Adrenal gland (tissue), 12 donors: ENCODE results near the gene KRTAP5-4. TPM values are rescaled to one million over a fixed set of nuclear protein-coding genes. Genes with fewer than 3 reads are reported as not detected.
"Not testable (repeated sequence)": the region's sequence is repeated elsewhere in the genome, so short reads cannot be mapped to it uniquely, and the experiment has no call there.

Experiments
- DNase-seq, 7 donors: peaks; one replicate each; pipeline ENCODE4 v3.0.0-alpha.2; 2019 to 2020
- H3K27ac ChIP-seq, 5 donors: fragments of 200-600 bp; sonication (generic) in 4 of 5; 1 replicate in 3 of 5; 2 replicates in 2 of 5; pipeline versions ENCODE4 v1.5.1 to v1.8.0; 2016 to 2020; ENCODE audit warnings: mild to moderate bottlenecking in 1 of 5
- H3K27me3 ChIP-seq: fragments of 200-600 bp; 2 replicates; pipeline ENCODE4 v1.8.0; 2021
- H3K36me3 ChIP-seq, 2 donors: fragments of 200-600 bp; replicated peaks in 1 of 2; 1 replicate in 1 of 2; 2 replicates in 1 of 2; pipeline versions ENCODE4 v1.5.1 to v1.8.0; 2018 to 2022
- H3K4me1 ChIP-seq, 2 donors: fragments of 200-600 bp; replicated peaks in 1 of 2; 1 replicate in 1 of 2; 2 replicates in 1 of 2; pipeline versions ENCODE4 v1.5.1 to v1.8.0; 2018 to 2021
- H3K4me3 ChIP-seq, 4 donors: fragments of 200-600 bp; sonication (generic) in 3 of 4; one replicate each; pipeline ENCODE4 v1.5.1; 2016 to 2018
- H3K9me3 ChIP-seq, 3 donors: fragments of 200-600 bp; sonication (generic) in 1 of 3; replicated peaks in 1 of 3; 1 replicate in 2 of 3; 2 replicates in 1 of 3; pipeline versions ENCODE4 v1.5.1 to v1.8.0; 2016 to 2021
- CTCF ChIP-seq, 6 experiments: fragments of 450-650 bp in 4 of 6; fragments of 200-600 bp in 2 of 6; sonication (generic) in 1 of 6; IDR thresholded peaks; 1 replicate in 5 of 6; 2 replicates in 1 of 6; pipeline versions ENCODE4 v1.5.1 to v1.8.0; 2016 to 2021; ENCODE audit warnings: antibody characterized with exemption in 6 of 6, mild to moderate bottlenecking in 2 of 6, moderate library complexity in 1 of 6
- POLR2A ChIP-seq, 2 donors: fragments of 450-650 bp; IDR thresholded peaks; one replicate each; pipeline ENCODE4 v1.6.1; 2017; ENCODE audit warnings: antibody characterized with exemption in 2 of 2, mild to moderate bottlenecking in 2 of 2, moderate library complexity in 1 of 2
- WGBS, 4 donors: extraction: QIAGEN DNeasy Blood & Tissue Kit in 2 of 4; methylation state at CpG; one replicate each; pipeline versions ENCODE4 v1.1.5 to v1.1.7; 2013 to 2017; 5-methylcytosine and 5-hydroxymethylcytosine counted together
- intact Hi-C, 2 donors: fragments of 100-400 bp; cut with DNase I; formaldehyde crosslinking; loops; one replicate each; pipeline versions ENCODE4 v1.14.1 to v1.15.0; 2022 to 2023
- polyA plus RNA-seq, 3 donors: library from polyadenylated mRNA; stranded (reverse); fragments of 200-250 nt in 2 of 3; fragments of 350-450 nt in 1 of 3; fragmentation: Illumina TruSeq in 1 of 3; extraction: RNeasy Lipid Tissue Mini Kit (QIAGEN cat#74804) in 1 of 3; gene quantifications; one replicate each; pipeline ENCODE4 v1.2.3, GENCODE V29; 2013 to 2014
- total RNA-seq, 9 donors: library from RNA; depleted of rRNA in 4 of 9; stranded (reverse); fragments of >200 nt in 4 of 9; fragments of 120-200 nt in 1 of 9; fragmentation: NEBNext Ultra II Directional in 1 of 9; extraction: Animal tissue kit (Norgen Biotek cat#: 25700) in 1 of 9; gene quantifications; one replicate each; pipeline versions ENCODE4 v1.1.0 to v1.2.4, GENCODE V29; 2013 to 2023
- donor health status: healthy with polysubstance abuse.
- donor health status: Bipolar disorder and iron deficiency.
- donor health status: DM: yes; HTN: yes; CAD: no.
- donor health status: DM: no; HTN: no; CAD: no.
- donor health status: DM: no; HTN: no; CAD: no.
- donor health status: DM: yes; HTN: yes; CAD: no.

Gene KRTAP5-4
- total and polyA plus RNA-seq, 12 donors, result not detected

GRCh38 chr11:1603629-1604028 is 18.3 kb downstream of the KRTAP5-4 start:
- no peaks in the 10 kb centered on the region for H3K36me3 ChIP-seq
- DNase-seq, result no peak
- no peak overlapping the region for H3K4me3 ChIP-seq
- intact Hi-C loops, result no loop called here
- WGBS, 4 donors, result 58 to 90% (median 68%) methylated on average over 1 of the region's 1 CpG
- no peak for TF ChIP-seq POLR2A (IDR thresholded peaks at IDR 0.05)
- no peak for TF ChIP-seq CTCF (IDR thresholded peaks at IDR 0.05)
- H3K9me3 ChIP-seq, result no peaks in the 10 kb centered on the region
- no peak overlapping the region for H3K27ac ChIP-seq
- no peaks in the 10 kb centered on the region for H3K27me3 ChIP-seq
- no peaks in the 10 kb centered on the region for H3K4me1 ChIP-seq

- intact Hi-C loops, H3K4me3 ChIP-seq, DNase-seq, H3K27ac ChIP-seq, H3K4me1 ChIP-seq, H3K27me3 ChIP-seq, H3K9me3 ChIP-seq, H3K36me3 ChIP-seq: not testable (repeated sequence)
- WGBS, 4 donors, result 34 to 68% (median 51%) methylated on average over 3 of the region's 3 CpGs
These were observed 20.3 kb downstream of the KRTAP5-4 start for GRCh38 chr11:1601663-1602062.

- no peak overlapping the region for H3K27ac ChIP-seq
- no peak overlapping the region for H3K4me3 ChIP-seq
- TF ChIP-seq POLR2A (IDR thresholded peaks at IDR 0.05), result no peak
- no peak for TF ChIP-seq CTCF (IDR thresholded peaks at IDR 0.05)
- H3K9me3 ChIP-seq, result no peaks in the 10 kb centered on the region
- DNase-seq, result no peak
- no peaks in the 10 kb centered on the region for H3K36me3 ChIP-seq
- intact Hi-C loops, result no loop called here
- H3K27me3 ChIP-seq, result peaks cover 12% of the 10 kb centered on the region
- WGBS, 4 donors, result 73 to 78% (median 76%) methylated on average over 5 of the region's 5 CpGs
- H3K4me1 ChIP-seq, result no peaks in the 10 kb centered on the region
These were observed 21.3 kb downstream of the KRTAP5-4 start for GRCh38 chr11:1600626-1601025.

- TF ChIP-seq POLR2A (IDR thresholded peaks at IDR 0.05), result no peak
- TF ChIP-seq CTCF (IDR thresholded peaks at IDR 0.05), result no peak
- H3K27me3 ChIP-seq, result peaks cover 17% of the 10 kb centered on the region
- WGBS, 4 donors, result 53 to 68% (median 66%) methylated on average over 4 to 6 of the region's 6 CpGs
- H3K36me3 ChIP-seq, result no peaks in the 10 kb centered on the region
- no peaks in the 10 kb centered on the region for H3K9me3 ChIP-seq
- H3K4me3 ChIP-seq, result no peak overlapping the region
- intact Hi-C loops, result no loop called here
- no peaks in the 10 kb centered on the region for H3K4me1 ChIP-seq
- no peak for DNase-seq
- no peak overlapping the region for H3K27ac ChIP-seq
These were observed 23.1 kb downstream of the KRTAP5-4 start for GRCh38 chr11:1598816-1599215.

- peaks cover 17% of the 10 kb centered on the region for H3K27me3 ChIP-seq
- H3K4me3 ChIP-seq, intact Hi-C loops, H3K9me3 ChIP-seq, H3K27ac ChIP-seq, DNase-seq, H3K4me1 ChIP-seq, H3K36me3 ChIP-seq: not testable (repeated sequence)
- WGBS, 4 donors, result 62 to 73% (median 73%) methylated on average over 3 of the region's 3 CpGs
These were observed 23.5 kb downstream of the KRTAP5-4 start for GRCh38 chr11:1598406-1598805.
